VCaP (cell line): ENCODE data around the gene CAPNS1.

Source experiments
- H3K27ac ChIP-seq: fragments of 450-650 bp; 2 replicates; pipeline ENCODE4 v1.5.1; 2017
- CTCF ChIP-seq: fragments of 450-650 bp; conservative IDR thresholded peaks from 2 replicates; pipeline ENCODE4 v1.5.1; 2017; ENCODE audit warnings: mild to moderate bottlenecking, moderate library complexity

CAPNS1 gene

GRCh38 chr19:36149673-36150406 lies 10.0 kb downstream of the CAPNS1 start:
- TF ChIP-seq CTCF: no peak
- H3K27ac ChIP-seq: no peak overlapping the region; the same call in 1 of the 2 replicates

- TF ChIP-seq CTCF: no peak
- H3K27ac ChIP-seq: no peak overlapping the region; the same call in 1 of the 2 replicates
Observed at GRCh38 chr19:36150586-36150985, 10.7 kb downstream of the CAPNS1 start.

GRCh38 chr19:36151144-36152018 lies 11.5 kb downstream of the CAPNS1 start:
- H3K27ac ChIP-seq: no peak overlapping the region
- TF ChIP-seq CTCF: no peak

- TF ChIP-seq CTCF: no peak
- no peak overlapping the region for H3K27ac ChIP-seq
Observed at GRCh38 chr19:36152019-36152351, 12.1 kb downstream of the CAPNS1 start.

GRCh38 chr19:36152352-36153091 lies 12.7 kb downstream of the CAPNS1 start, which contains the start of gene COX7A1:
Gene COX7A1, minus strand, starts transcription at chr19:36152447. Its CDS starts 40 bp downstream, at chr19:36152407.
- no peak within 1 kb of the TSS for H3K27ac ChIP-seq
- no peak for TF ChIP-seq CTCF

- TF ChIP-seq CTCF: no peak
- no peak overlapping the region for H3K27ac ChIP-seq
Observed at GRCh38 chr19:36153126-36153525, 13.3 kb downstream of the CAPNS1 start.
